Naive thymus-derived CD4-positive, alpha-beta T cell (primary cell): ENCODE data around the gene NR2C1. TPM values are rescaled to one million over a fixed set of nuclear protein-coding genes. Genes with fewer than 3 reads are reported as not detected.

ENCODE experiments used
- ATAC-seq: fragments of 150-1000 bp; cut with Tn5 transposase; 2 replicates; pipeline ENCODE4 v1.10.0; 2021; ENCODE audit warnings: mild to moderate bottlenecking, moderate library complexity
- CTCF ChIA-PET: fragments of 350-600 bp; sonication (Branson Sonifier 250); formaldehyde crosslinking; loops from one replicate; lab custom pipeline; 2021; ENCODE audit warnings: antibody characterized with exemption; lab: Charles Lee
- POLR2A ChIA-PET: fragments of 350-600 bp; sonication (Branson Sonifier 250); formaldehyde crosslinking; loops from one replicate; lab custom pipeline; 2021; ENCODE audit warnings: antibody characterized with exemption, inconsistent platforms; lab: Charles Lee
- DNase-seq, 9 donors: peaks; one replicate each; pipeline versions ENCODE4 v3.0.0 to v3.0.0-alpha.2; 2020 to 2022; ENCODE audit warnings: mixed read lengths in 1 of 9
- H3K27ac ChIP-seq: one replicate; pipeline ENCODE4 v1.7.0; 2013; ENCODE audit warnings: mild to moderate bottlenecking, low read depth, low read length, moderate library complexity
- H3K27me3 ChIP-seq, 2 donors: one replicate each; pipeline ENCODE4 v1.7.0; 2013; ENCODE audit warnings: low read length in 2 of 2, mild to moderate bottlenecking in 2 of 2, moderate library complexity in 2 of 2; ENCODE audit not compliant: control insufficient read depth in 2 of 2, insufficient read depth in 2 of 2
- H3K36me3 ChIP-seq, 3 experiments: 1 replicate in 2 of 3; 2 replicates in 1 of 3; pipeline ENCODE4 v1.7.0; 2013; ENCODE audit warnings: low read length in 3 of 3, mild to moderate bottlenecking in 3 of 3, moderate library complexity in 1 of 3; ENCODE audit not compliant: insufficient read depth in 3 of 3, control insufficient read depth in 2 of 3
- H3K4me1 ChIP-seq, 2 donors: one replicate each; pipeline ENCODE4 v1.7.0; 2013; ENCODE audit warnings: low read length in 2 of 2, mild to moderate bottlenecking in 2 of 2, moderate library complexity in 1 of 2; ENCODE audit not compliant: control insufficient read depth in 2 of 2, insufficient read depth in 2 of 2
- H3K4me3 ChIP-seq: 2 replicates; pipeline ENCODE4 v1.7.0; 2013; ENCODE audit warnings: mild to moderate bottlenecking, low read length
- H3K9me3 ChIP-seq, 3 experiments: 1 replicate in 2 of 3; 2 replicates in 1 of 3; pipeline ENCODE4 v1.7.0; 2013; ENCODE audit warnings: low read length in 3 of 3; ENCODE audit not compliant: control insufficient read depth in 2 of 3
- H3K27ac Mint-ChIP-seq, 9 donors: one replicate each; pipeline ENCODE4 v1.8.0; 2020 to 2022; ENCODE audit warnings: mixed read lengths in 9 of 9, mild to moderate bottlenecking in 8 of 9, moderate library complexity in 5 of 9, inconsistent platforms in 2 of 9
- H3K27me3 Mint-ChIP-seq, 5 donors: one replicate each; pipeline ENCODE4 v1.8.0; 2021 to 2022; ENCODE audit warnings: mixed read lengths in 5 of 5, mild to moderate bottlenecking in 1 of 5
- H3K36me3 Mint-ChIP-seq, 5 donors: one replicate each; pipeline ENCODE4 v1.8.0; 2020 to 2022; ENCODE audit warnings: mixed read lengths in 5 of 5, mild to moderate bottlenecking in 3 of 5, inconsistent platforms in 1 of 5
- H3K4me1 Mint-ChIP-seq, 7 donors: one replicate each; pipeline ENCODE4 v1.8.0; 2020 to 2022; ENCODE audit warnings: mixed read lengths in 7 of 7, mild to moderate bottlenecking in 3 of 7, inconsistent platforms in 1 of 7
- H3K4me3 Mint-ChIP-seq, 10 donors: one replicate each; pipeline ENCODE4 v1.8.0; 2020 to 2022; ENCODE audit warnings: mild to moderate bottlenecking in 10 of 10, mixed read lengths in 10 of 10, moderate library complexity in 6 of 10, inconsistent platforms in 2 of 10
- H3K9me3 Mint-ChIP-seq, 11 donors: one replicate each; pipeline ENCODE4 v1.8.0; 2020 to 2022; ENCODE audit warnings: mixed read lengths in 11 of 11, mild to moderate bottlenecking in 4 of 11, inconsistent platforms in 1 of 11, moderate library complexity in 1 of 11
- intact Hi-C, 2 donors: fragments of 100-400 bp; cut with micrococcal nuclease; formaldehyde crosslinking; loops; one replicate each; pipeline ENCODE4 v1.15.1; 2023
- polyA plus RNA-seq, 2 donors: library from polyadenylated mRNA; unstranded; fragments of 300-500 nt; fragmentation: Illumina TruSeq; gene quantifications; one replicate each; pipeline ENCODE4 v1.2.3, GENCODE V29; 2021
- total RNA-seq, 6 experiments: library from RNA in 5 of 6; stranded (reverse) in 5 of 6; gene quantifications; 1 replicate in 5 of 6; 2 replicates in 1 of 6; pipeline ENCODE4 v1.2.3 and lab custom pipeline; 2021 to 2026

NR2C1 gene
- total and polyA plus RNA-seq, 7 experiments from 2014 or later, result 12.5 to 66.8 (median 40.1) TPM

- peak overlapping the region in 1 of 9 donors; percentile 69 for H3K27ac Mint-ChIP-seq
- CTCF ChIA-PET, result no interaction called here
Measured at GRCh38 chr12:95074766-95075165, 1.3 kb upstream of the NR2C1 start.

GRCh38 chr12:95073698-95074520 lies 491 bp upstream of the NR2C1 start:
- ChIA-PET CTCF (interaction anchor here (0.6 to 1.3 kb wide), 8 partner anchors 10 to 785 kb away, joined by 3 to 6 read pairs (median 4); partner anchors contain the start of gene METAP2), POLR2A (interaction anchor here (0.7 to 4.1 kb wide), 5 partner anchors 9 to 412 kb away, joined by 4 to 23 read pairs (median 4); partner anchors contain the start of genes FGD6, METAP2, NDUFA12 and VEZT)
- Mint-ChIP-seq H3K9me3 (no peaks in the 10 kb centered on the region), H3K4me1 (peaks cover 8 to 38% (median 27%) of the 10 kb centered on the region in 7 donors), H3K4me3 (peak overlapping the region; percentile 92 to 98 (median 94)), H3K27me3 (peaks cover 0 to 8% (median 0%) of the 10 kb centered on the region in 5 donors), H3K27ac (peak overlapping the region; percentile 84 to 96 (median 93)), H3K36me3 (peaks cover 0 to 6% (median 0%) of the 10 kb centered on the region in 5 donors)
- Histone ChIP-seq H3K9me3 (no peaks in the 10 kb centered on the region), H3K4me3 (peak overlapping the region; percentile 81), H3K36me3 (peaks cover 0 to 6% (median 0%) of the 10 kb centered on the region in 3 experiments), H3K4me1 (peaks cover 0 to 9% of the 10 kb centered on the region in 2 donors), H3K27me3 (no peaks in the 10 kb centered on the region), H3K27ac (no peak overlapping the region)
- intact Hi-C loops, result loop anchor here (1.0 to 5.0 kb wide), 20 partner anchors 29 to 1632 kb away; partner anchors contain the start of genes FGD6 (in 2 of the 2), METAP2 (in 2 of the 2), NDUFA12 (in 2 of the 2) and SNRPF (in 2 of the 2)
- DNase-seq (no peak), ATAC-seq (no peak)

More at GRCh38 chr12:95074766-95075165, 1.3 kb upstream of the NR2C1 start:
- Histone ChIP-seq H3K9me3 (no peaks in the 10 kb centered on the region), H3K4me1 (peaks cover 0 to 9% of the 10 kb centered on the region in 2 donors), H3K36me3 (peaks cover 0 to 6% (median 0%) of the 10 kb centered on the region in 3 experiments), H3K27me3 (no peaks in the 10 kb centered on the region), H3K4me3 (no peak overlapping the region), H3K27ac (no peak overlapping the region)
- Mint-ChIP-seq H3K4me1 (peaks cover 2 to 30% (median 21%) of the 10 kb centered on the region in 7 donors), H3K9me3 (no peaks in the 10 kb centered on the region), H3K27me3 (peaks cover 0 to 8% (median 0%) of the 10 kb centered on the region in 5 donors), H3K4me3 (peak overlapping the region in 2 of 10 donors; percentile 17 to 34), H3K36me3 (peaks cover 0 to 2% (median 0%) of the 10 kb centered on the region in 5 donors)
- POLR2A ChIA-PET, result no interaction called here
- intact Hi-C loops, result loop anchor here (5.0 kb wide), 3 partner anchors 147 to 1502 kb away; partner anchors contain the start of genes PLXNC1 (in 1 of the 2) and SOCS2 (in 1 of the 2)
- DNase-seq (no peak), ATAC-seq (no peak)

GRCh38 chr12:95070378-95070777 lies 3.0 kb downstream of the NR2C1 start:
- H3K27ac Mint-ChIP-seq, result no peak overlapping the region
- intact Hi-C loops, result loop anchor here (5.0 kb wide), 3 partner anchors 143 to 1498 kb away; partner anchors contain the start of genes PLXNC1 (in 1 of the 2) and SOCS2 (in 1 of the 2)
- Histone ChIP-seq H3K4me1 (peaks cover 0 to 9% of the 10 kb centered on the region in 2 donors), H3K27me3 (no peaks in the 10 kb centered on the region), H3K4me3 (no peak overlapping the region), H3K36me3 (peaks cover 0 to 22% (median 7%) of the 10 kb centered on the region in 3 experiments), H3K27ac (no peak overlapping the region), H3K9me3 (no peaks in the 10 kb centered on the region)
- peaks cover 0 to 2% (median 0%) of the 10 kb centered on the region in 5 donors for H3K27me3 Mint-ChIP-seq
- ChIA-PET POLR2A (interaction anchor here (4.1 kb wide), 1 partner anchor 403 kb away, joined by 23 read pairs; the partner anchor contains the start of gene METAP2), CTCF (no interaction called here)
- H3K4me1 Mint-ChIP-seq, result peaks cover 14 to 46% (median 35%) of the 10 kb centered on the region in 7 donors
- no peak for DNase-seq
- no peak for ATAC-seq
- H3K4me3 Mint-ChIP-seq, result peak overlapping the region in 6 of 10 donors; percentile 12 to 29 (median 22)
- H3K36me3 Mint-ChIP-seq, result peaks cover 4 to 19% (median 13%) of the 10 kb centered on the region in 5 donors
- no peaks in the 10 kb centered on the region for H3K9me3 Mint-ChIP-seq

GRCh38 chr12:95066091-95066855 lies 7.1 kb downstream of the NR2C1 start:
- Mint-ChIP-seq H3K4me3 (no peak overlapping the region), H3K4me1 (peaks cover 11 to 41% (median 30%) of the 10 kb centered on the region in 7 donors), H3K27me3 (no peaks in the 10 kb centered on the region), H3K9me3 (no peaks in the 10 kb centered on the region), H3K27ac (no peak overlapping the region), H3K36me3 (peaks cover 8 to 44% (median 29%) of the 10 kb centered on the region in 5 donors)
- H3K4me1 ChIP-seq, result peaks cover 0 to under 1% of the 10 kb centered on the region in 2 donors
- intact Hi-C loops, result no loop called here
- no peaks in the 10 kb centered on the region for H3K27me3 ChIP-seq
- no peak overlapping the region for H3K4me3 ChIP-seq
- ChIA-PET POLR2A (no interaction called here), CTCF (interaction anchor here (0.7 to 1.0 kb wide), 2 partner anchors 12 to 79 kb away, joined by 3 read pairs; no protein-coding TSS in a partner anchor)
- H3K9me3 ChIP-seq, result no peaks in the 10 kb centered on the region
- H3K36me3 ChIP-seq, result peaks cover 15 to 41% (median 20%) of the 10 kb centered on the region in 3 experiments
- ATAC-seq (no peak), DNase-seq (no peak)
- H3K27ac ChIP-seq, result no peak overlapping the region

- no peaks in the 10 kb centered on the region for H3K27me3 Mint-ChIP-seq
- no peak overlapping the region for H3K27ac Mint-ChIP-seq
- H3K9me3 ChIP-seq, result no peaks in the 10 kb centered on the region
- intact Hi-C loops, result no loop called here
- H3K4me1 Mint-ChIP-seq, result peaks cover 0 to 11% (median 5%) of the 10 kb centered on the region in 7 donors
- peaks cover 0 to 42% (median 23%) of the 10 kb centered on the region in 5 donors for H3K36me3 Mint-ChIP-seq
- no peak overlapping the region for H3K4me3 Mint-ChIP-seq
- no peak overlapping the region for H3K27ac ChIP-seq
- no peak overlapping the region for H3K4me3 ChIP-seq
- DNase-seq (no peak), ATAC-seq (no peak)
- peaks cover 15 to 68% (median 17%) of the 10 kb centered on the region in 3 experiments for H3K36me3 ChIP-seq
- no peaks in the 10 kb centered on the region for H3K4me1 ChIP-seq
- H3K9me3 Mint-ChIP-seq, result no peaks in the 10 kb centered on the region
- no peaks in the 10 kb centered on the region for H3K27me3 ChIP-seq
- POLR2A ChIA-PET, result no interaction called here
- CTCF ChIA-PET, result no interaction called here
Measured at GRCh38 chr12:95060951-95061350, 12.5 kb downstream of the NR2C1 start.

GRCh38 chr12:95059984-95060383 lies 13.4 kb downstream of the NR2C1 start:
- H3K36me3 Mint-ChIP-seq, result peaks cover 0 to 44% (median 26%) of the 10 kb centered on the region in 5 donors

More at GRCh38 chr12:95059984-95060383, 13.4 kb downstream of the NR2C1 start:
- no peaks in the 10 kb centered on the region for H3K9me3 ChIP-seq
- H3K9me3 Mint-ChIP-seq, result no peaks in the 10 kb centered on the region
- H3K27ac ChIP-seq, result no peak overlapping the region
- H3K4me3 ChIP-seq, result no peak overlapping the region
- ATAC-seq (no peak), DNase-seq (no peak)
- ChIA-PET CTCF (interaction anchor here (0.6 to 0.7 kb wide), 2 partner anchors 49 to 1797 kb away, joined by 3 to 5 read pairs; no protein-coding TSS in a partner anchor), POLR2A (no interaction called here)
- H3K27me3 ChIP-seq, result no peaks in the 10 kb centered on the region
- no peaks in the 10 kb centered on the region for H3K27me3 Mint-ChIP-seq
- H3K4me1 Mint-ChIP-seq, result peaks cover 0 to 11% (median 5%) of the 10 kb centered on the region in 7 donors
- H3K4me1 ChIP-seq, result no peaks in the 10 kb centered on the region
- H3K27ac Mint-ChIP-seq, result no peak overlapping the region
- H3K4me3 Mint-ChIP-seq, result no peak overlapping the region
- intact Hi-C loops, result no loop called here
- peaks cover 15 to 70% (median 17%) of the 10 kb centered on the region in 3 experiments for H3K36me3 ChIP-seq
